OCI-LY1 (cell line): ENCODE measurements around the gene CDK9.

Source experiments
- EZH2 ChIP-seq: fragments of 200-600 bp; sonication (generic), shearing (Covaris generic); IDR thresholded peaks from 2 replicates; pipeline ENCODE4 v1.8.0; 2017; ENCODE audit warnings: borderline replicate concordance, mixed run types, mild to moderate bottlenecking, antibody characterized with exemption, low read length, moderate library complexity, mixed read lengths
- TF ChIP-seq, protein P1 (sequence below): fragments of 200-600 bp; sonication (generic), shearing (Covaris generic); IDR thresholded peaks from 2 replicates; pipeline ENCODE4 v1.5.1; 2017; ENCODE audit warnings: mild to moderate bottlenecking, antibody characterized with exemption, low read length, moderate library complexity, mixed read lengths

DNA sequence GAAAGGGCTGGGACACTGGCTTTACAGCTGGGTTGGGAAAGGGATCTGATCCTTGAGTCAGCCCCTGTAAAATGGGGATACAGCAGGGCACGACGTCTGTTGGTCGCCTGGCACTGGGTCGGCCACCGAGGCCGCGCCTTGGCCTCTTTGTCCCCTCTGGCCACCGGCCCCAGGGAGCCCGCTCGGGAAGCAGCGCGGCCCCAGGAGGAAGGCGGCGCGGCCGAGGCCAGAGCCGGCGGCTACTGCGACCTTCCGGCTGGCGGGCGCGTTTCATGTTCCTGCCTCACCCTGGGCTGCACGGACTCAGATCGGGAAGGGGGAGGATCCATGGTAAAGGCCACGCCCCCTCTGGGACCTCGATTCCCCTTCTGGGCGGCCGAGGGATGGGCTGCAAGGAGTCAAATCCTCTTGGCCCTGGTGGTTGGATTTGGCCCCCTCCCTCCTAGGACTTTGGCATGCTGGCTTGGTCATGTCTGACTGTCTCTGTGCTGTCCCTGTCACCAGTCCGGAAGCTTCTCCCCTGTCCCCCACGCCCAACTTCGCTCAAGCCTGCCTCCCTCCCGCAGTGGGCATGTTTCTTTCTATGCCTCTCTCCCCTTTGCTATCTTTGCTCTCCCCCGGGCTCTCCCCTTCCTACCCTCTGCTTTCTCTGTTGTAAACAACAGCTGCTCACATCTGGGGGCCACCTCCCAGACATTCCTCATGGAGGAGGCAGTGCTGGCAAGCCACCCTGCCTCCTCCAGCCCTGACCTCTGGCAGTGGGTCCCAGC is 42.6 kb downstream of the CDK9 start:
- TF ChIP-seq, protein P1, sequence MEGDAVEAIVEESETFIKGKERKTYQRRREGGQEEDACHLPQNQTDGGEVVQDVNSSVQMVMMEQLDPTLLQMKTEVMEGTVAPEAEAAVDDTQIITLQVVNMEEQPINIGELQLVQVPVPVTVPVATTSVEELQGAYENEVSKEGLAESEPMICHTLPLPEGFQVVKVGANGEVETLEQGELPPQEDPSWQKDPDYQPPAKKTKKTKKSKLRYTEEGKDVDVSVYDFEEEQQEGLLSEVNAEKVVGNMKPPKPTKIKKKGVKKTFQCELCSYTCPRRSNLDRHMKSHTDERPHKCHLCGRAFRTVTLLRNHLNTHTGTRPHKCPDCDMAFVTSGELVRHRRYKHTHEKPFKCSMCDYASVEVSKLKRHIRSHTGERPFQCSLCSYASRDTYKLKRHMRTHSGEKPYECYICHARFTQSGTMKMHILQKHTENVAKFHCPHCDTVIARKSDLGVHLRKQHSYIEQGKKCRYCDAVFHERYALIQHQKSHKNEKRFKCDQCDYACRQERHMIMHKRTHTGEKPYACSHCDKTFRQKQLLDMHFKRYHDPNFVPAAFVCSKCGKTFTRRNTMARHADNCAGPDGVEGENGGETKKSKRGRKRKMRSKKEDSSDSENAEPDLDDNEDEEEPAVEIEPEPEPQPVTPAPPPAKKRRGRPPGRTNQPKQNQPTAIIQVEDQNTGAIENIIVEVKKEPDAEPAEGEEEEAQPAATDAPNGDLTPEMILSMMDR, result no peak
- no peak for TF ChIP-seq EZH2
